GM19455 (cell line): Measurements from ENCODE around the gene VWA5A.
"Not testable (repeated sequence)": the region's sequence is repeated elsewhere in the genome, so short reads cannot be mapped to it uniquely, and the experiment has no call there.

Source experiments
- ATAC-seq: cut with Tn5 transposase; IDR thresholded peaks from one replicate; pipeline ENCODE4 v1.9.1; 2021; ENCODE audit not compliant: unreplicated experiment

Gene VWA5A

DNA sequence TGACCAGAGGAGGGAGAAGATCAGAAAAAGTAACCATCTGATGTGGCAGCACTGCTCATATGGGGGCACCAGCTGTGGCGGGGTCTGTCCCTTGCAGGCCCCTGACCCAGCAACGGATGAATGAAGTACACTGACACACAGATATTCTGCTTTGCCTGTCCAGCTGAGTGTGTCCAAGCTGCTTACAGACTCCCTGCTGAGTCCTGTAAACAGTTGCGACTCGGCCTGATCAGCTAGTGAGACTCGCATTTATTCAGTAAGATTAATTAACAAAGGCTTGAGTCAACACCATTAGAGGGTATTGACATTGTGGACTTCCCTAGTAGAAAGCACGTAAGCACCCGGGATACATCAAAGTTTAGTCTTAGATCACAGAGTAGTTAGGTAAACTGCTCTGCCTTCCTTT lies 52.6 kb downstream of the VWA5A start:
- no peak for ATAC-seq

DNA sequence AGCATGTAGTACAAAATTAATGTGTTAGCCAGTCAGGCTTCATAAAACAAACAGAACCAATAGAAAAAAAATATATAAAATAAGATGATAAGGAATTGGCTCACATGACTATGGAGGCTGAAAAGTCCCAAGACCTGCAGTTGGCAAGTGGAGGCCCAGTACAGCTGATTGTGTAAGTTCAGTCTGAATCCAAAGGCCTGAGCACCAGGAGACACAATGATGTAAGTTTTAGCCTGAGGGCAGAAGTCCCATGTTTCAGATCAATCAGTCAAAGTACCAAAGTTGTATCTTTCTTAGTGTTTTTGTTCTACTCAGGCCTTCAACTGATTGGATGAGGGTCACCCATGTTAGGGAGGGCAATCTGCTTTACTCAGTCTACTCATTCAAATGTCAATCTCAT lies 53.5 kb downstream of the VWA5A start:
- no peak for ATAC-seq

GRCh38 chr11:124170315-124170714 lies 55.1 kb downstream of the VWA5A start:
- not testable (repeated sequence) for ATAC-seq

- ATAC-seq: no peak
These were observed 55.7 kb downstream of the VWA5A start for GRCh38 chr11:124170801-124171586.

DNA sequence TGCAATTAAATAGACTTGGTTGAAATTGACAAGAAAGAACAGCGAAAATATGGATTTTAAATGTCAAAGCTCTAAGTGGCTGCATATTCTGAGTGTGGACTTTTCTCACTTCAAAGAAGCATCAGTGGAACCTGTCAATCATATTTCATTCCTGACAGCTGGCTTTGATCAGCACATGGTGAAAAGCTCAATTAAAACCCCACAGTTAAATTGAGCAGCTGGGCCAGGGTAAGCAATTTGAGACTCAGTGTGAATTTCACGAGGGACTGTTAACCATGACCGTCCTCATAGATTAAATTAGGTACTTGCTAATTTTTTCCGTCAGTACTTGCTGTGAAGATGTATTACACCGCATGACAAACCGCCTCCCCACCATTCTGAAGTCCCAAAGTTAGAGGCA lies 56.9 kb downstream of the VWA5A start:
- no peak for ATAC-seq

- ATAC-seq: no peak
These were observed 57.3 kb downstream of the VWA5A start for GRCh38 chr11:124172599-124172998.

DNA sequence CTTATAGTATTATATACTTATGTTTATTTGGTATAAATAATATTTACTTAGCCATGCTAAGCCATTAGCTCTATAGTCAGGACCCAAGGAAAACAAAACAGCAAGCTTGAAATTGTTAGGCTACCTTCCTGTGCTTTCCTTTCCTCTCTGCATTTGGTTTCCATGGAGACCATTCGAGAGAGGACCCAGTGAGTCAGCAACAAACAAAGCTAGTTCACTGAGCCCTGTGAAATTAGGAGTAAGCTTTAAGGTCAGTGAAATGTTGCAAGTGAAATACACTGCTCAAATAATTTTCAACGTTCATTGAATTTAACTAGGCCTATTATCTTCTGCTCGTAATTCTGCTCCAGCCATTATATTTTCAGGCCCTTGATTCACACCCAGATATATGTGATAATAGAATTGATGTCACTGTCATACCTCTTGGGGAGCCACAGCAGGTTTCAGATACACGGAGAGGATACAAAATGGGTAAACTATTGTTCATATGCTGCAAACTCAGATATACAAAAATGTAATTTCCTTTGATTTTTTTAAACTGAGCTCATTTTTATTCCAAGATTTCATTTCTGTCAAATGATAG lies 58.8 kb downstream of the VWA5A start:
- ATAC-seq: no peak

GRCh38 chr11:124176925-124177715 lies 61.9 kb downstream of the VWA5A start:
- no peak for ATAC-seq

GRCh38 chr11:124179310-124179709 lies 64.1 kb downstream of the VWA5A start:
- no peak for ATAC-seq

GRCh38 chr11:124183068-124183467 lies 67.8 kb downstream of the VWA5A start, which contains the start of gene OR10D3:
OR10D3 (plus strand) TSS chr11:124183345; CDS start chr11:124185270, 1,925 bp downstream.
- no peak for ATAC-seq

GRCh38 chr11:124190298-124191139 lies 75.3 kb downstream of the VWA5A start:
- no peak for ATAC-seq

DNA sequence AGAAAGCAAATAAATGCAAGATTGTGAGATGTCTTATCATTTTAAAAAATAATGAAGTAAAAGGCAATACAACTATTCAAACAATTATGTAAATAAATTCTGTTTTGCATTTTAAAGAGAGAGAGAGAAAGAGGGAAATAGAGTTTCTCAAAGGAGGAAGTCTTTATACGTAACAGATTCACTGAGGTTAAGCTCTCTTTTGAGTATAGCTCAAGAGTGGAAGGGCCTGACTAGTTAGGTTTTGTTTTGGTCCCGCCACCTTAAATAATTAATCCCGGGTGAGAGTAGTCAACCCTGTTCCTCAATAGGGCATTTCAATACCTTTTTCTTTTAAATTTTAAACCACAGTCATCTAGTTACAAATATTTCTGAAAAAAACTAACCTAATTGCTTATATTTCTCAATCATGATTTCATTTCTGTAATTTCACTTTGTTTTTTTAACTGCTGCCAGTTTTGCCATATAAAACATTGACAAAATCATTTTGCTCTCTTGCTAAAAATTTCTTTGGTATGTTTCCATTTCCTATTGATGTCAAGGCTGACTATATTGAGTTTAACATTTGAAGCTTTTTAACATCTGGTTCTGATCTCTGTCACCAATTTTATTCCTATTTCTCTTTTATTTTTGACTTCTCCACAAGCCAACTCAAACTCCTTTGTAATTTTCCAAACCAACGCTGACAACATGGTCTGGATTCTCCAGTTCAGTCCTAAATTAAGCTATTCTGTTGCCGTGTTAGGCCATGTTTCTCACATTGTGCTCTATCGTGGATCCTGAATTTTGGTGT lies 78.2 kb downstream of the VWA5A start:
- ATAC-seq: no peak

DNA sequence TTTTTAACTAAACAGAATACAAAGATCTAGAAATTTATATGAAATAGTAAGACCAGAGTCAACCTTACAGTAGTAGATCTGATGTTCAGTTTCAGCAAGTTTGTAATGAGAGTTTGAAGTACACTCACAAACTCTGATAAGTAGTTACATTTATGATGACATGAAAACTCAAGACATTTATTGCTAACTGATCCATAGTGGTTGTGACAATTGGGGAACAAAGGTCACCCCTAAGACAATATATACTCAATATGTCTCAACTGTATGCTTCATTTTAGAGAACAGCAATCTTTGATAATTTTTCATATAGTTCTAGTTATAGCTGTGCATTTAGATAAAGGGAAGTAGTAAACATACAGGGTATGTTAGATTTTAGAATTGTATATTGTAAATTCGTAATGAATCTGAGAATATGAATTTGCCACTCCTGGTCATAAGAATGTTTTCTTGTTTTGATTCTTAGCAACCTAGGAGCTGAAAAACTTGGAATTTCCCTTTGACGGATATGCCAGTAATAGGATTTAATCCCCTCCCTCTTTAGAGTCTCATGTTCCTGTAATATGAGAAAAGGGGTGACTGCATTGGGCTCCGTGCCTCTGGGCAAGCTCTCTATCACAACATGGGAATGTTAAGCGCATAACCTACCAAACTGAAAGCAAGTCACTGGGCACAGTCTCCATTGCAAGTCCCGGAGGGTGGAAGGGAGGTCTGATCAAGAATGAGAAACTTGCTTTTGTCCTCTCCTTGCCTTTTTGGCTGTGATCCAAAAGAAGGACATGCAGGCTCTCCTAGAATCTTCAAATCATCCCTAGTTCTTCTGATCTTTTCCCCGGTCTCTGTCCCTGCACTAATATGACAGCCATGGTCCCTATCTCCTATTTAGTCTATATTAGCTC lies 79.3 kb downstream of the VWA5A start:
- no peak for ATAC-seq

- peak; percentile 83 for ATAC-seq
These were observed 80.0 kb downstream of the VWA5A start for GRCh38 chr11:124195189-124195734.
